GM23338 (cell line): ENCODE results near the gene WWOX.

Source experiments
- CREB1 ChIP-seq: fragments of 250-450 bp; sonication (Bioruptor Pico); IDR thresholded peaks from 2 replicates; pipeline ENCODE4 v1.5.0; 2020; ENCODE audit warnings: low read depth, mild to moderate bottlenecking, moderate library complexity
- ETS1 ChIP-seq: IDR thresholded peaks from 2 replicates; pipeline ENCODE4 v1.6.1; 2016; ENCODE audit warnings: antibody characterized with exemption
- EZH2 ChIP-seq: fragments of 200-600 bp; sonication (generic); IDR thresholded peaks from one replicate; pipeline ENCODE4 v1.8.0; 2017; ENCODE audit warnings: antibody characterized with exemption, mild to moderate bottlenecking, low read depth; ENCODE audit not compliant: unreplicated experiment
- EZH2phosphoT487 ChIP-seq: fragments of 200-600 bp; sonication (generic); IDR thresholded peaks from one replicate; pipeline ENCODE4 v1.8.1; 2018; ENCODE audit warnings: antibody characterized with exemption; ENCODE audit not compliant: unreplicated experiment
- JUNB ChIP-seq: IDR thresholded peaks from one replicate; pipeline ENCODE4 v1.6.1; 2016; ENCODE audit warnings: antibody characterized with exemption; ENCODE audit not compliant: unreplicated experiment
- NANOG ChIP-seq: IDR thresholded peaks from 2 replicates; pipeline ENCODE4 v1.6.1; 2016; ENCODE audit warnings: antibody characterized with exemption, borderline replicate concordance
- POLR2AphosphoS5 ChIP-seq: IDR thresholded peaks from 2 replicates; pipeline ENCODE4 v1.6.1; 2016; ENCODE audit warnings: antibody characterized with exemption, low read depth
- REST ChIP-seq: IDR thresholded peaks from one replicate; pipeline ENCODE4 v1.6.1; 2018; ENCODE audit warnings: antibody characterized with exemption; ENCODE audit not compliant: unreplicated experiment
- ZNF114 ChIP-seq: fragments of 250-450 bp; sonication (Bioruptor Pico); IDR thresholded peaks from 2 replicates; pipeline ENCODE4 v1.5.0; 2020; ENCODE audit warnings: mild to moderate bottlenecking, moderate library complexity
- ZNF331 ChIP-seq: fragments of 250-450 bp; sonication (Bioruptor Pico); IDR thresholded peaks from 2 replicates; pipeline ENCODE4 v1.5.0; 2020; ENCODE audit warnings: low read depth, mild to moderate bottlenecking, moderate library complexity
- TF ChIP-seq, protein P1 (sequence below), 2 experiments: fragments of 200-600 bp in 1 of 2; sonication (generic) in 1 of 2; conservative IDR thresholded peaks; 2 replicates each; pipeline versions ENCODE4 v1.5.1 to v1.6.1; 2016 to 2017; ENCODE audit warnings: antibody characterized with exemption in 2 of 2, low read depth in 2 of 2, mild to moderate bottlenecking in 2 of 2, moderate library complexity in 1 of 2
- TF ChIP-seq, protein P2 (sequence below): fragments of 250-450 bp; sonication (Bioruptor Pico); IDR thresholded peaks from 2 replicates; pipeline ENCODE4 v1.5.0; 2020; ENCODE audit warnings: mild to moderate bottlenecking, moderate library complexity

- TF ChIP-seq, protein P1, sequence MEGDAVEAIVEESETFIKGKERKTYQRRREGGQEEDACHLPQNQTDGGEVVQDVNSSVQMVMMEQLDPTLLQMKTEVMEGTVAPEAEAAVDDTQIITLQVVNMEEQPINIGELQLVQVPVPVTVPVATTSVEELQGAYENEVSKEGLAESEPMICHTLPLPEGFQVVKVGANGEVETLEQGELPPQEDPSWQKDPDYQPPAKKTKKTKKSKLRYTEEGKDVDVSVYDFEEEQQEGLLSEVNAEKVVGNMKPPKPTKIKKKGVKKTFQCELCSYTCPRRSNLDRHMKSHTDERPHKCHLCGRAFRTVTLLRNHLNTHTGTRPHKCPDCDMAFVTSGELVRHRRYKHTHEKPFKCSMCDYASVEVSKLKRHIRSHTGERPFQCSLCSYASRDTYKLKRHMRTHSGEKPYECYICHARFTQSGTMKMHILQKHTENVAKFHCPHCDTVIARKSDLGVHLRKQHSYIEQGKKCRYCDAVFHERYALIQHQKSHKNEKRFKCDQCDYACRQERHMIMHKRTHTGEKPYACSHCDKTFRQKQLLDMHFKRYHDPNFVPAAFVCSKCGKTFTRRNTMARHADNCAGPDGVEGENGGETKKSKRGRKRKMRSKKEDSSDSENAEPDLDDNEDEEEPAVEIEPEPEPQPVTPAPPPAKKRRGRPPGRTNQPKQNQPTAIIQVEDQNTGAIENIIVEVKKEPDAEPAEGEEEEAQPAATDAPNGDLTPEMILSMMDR (conservative IDR thresholded peaks at IDR 0.05; ENCODE audit: low read depth in 2 of 2), result no peak
- TF ChIP-seq REST, result no peak
- TF ChIP-seq ZNF114, result no peak
- no peak for TF ChIP-seq EZH2
- TF ChIP-seq, protein P2, sequence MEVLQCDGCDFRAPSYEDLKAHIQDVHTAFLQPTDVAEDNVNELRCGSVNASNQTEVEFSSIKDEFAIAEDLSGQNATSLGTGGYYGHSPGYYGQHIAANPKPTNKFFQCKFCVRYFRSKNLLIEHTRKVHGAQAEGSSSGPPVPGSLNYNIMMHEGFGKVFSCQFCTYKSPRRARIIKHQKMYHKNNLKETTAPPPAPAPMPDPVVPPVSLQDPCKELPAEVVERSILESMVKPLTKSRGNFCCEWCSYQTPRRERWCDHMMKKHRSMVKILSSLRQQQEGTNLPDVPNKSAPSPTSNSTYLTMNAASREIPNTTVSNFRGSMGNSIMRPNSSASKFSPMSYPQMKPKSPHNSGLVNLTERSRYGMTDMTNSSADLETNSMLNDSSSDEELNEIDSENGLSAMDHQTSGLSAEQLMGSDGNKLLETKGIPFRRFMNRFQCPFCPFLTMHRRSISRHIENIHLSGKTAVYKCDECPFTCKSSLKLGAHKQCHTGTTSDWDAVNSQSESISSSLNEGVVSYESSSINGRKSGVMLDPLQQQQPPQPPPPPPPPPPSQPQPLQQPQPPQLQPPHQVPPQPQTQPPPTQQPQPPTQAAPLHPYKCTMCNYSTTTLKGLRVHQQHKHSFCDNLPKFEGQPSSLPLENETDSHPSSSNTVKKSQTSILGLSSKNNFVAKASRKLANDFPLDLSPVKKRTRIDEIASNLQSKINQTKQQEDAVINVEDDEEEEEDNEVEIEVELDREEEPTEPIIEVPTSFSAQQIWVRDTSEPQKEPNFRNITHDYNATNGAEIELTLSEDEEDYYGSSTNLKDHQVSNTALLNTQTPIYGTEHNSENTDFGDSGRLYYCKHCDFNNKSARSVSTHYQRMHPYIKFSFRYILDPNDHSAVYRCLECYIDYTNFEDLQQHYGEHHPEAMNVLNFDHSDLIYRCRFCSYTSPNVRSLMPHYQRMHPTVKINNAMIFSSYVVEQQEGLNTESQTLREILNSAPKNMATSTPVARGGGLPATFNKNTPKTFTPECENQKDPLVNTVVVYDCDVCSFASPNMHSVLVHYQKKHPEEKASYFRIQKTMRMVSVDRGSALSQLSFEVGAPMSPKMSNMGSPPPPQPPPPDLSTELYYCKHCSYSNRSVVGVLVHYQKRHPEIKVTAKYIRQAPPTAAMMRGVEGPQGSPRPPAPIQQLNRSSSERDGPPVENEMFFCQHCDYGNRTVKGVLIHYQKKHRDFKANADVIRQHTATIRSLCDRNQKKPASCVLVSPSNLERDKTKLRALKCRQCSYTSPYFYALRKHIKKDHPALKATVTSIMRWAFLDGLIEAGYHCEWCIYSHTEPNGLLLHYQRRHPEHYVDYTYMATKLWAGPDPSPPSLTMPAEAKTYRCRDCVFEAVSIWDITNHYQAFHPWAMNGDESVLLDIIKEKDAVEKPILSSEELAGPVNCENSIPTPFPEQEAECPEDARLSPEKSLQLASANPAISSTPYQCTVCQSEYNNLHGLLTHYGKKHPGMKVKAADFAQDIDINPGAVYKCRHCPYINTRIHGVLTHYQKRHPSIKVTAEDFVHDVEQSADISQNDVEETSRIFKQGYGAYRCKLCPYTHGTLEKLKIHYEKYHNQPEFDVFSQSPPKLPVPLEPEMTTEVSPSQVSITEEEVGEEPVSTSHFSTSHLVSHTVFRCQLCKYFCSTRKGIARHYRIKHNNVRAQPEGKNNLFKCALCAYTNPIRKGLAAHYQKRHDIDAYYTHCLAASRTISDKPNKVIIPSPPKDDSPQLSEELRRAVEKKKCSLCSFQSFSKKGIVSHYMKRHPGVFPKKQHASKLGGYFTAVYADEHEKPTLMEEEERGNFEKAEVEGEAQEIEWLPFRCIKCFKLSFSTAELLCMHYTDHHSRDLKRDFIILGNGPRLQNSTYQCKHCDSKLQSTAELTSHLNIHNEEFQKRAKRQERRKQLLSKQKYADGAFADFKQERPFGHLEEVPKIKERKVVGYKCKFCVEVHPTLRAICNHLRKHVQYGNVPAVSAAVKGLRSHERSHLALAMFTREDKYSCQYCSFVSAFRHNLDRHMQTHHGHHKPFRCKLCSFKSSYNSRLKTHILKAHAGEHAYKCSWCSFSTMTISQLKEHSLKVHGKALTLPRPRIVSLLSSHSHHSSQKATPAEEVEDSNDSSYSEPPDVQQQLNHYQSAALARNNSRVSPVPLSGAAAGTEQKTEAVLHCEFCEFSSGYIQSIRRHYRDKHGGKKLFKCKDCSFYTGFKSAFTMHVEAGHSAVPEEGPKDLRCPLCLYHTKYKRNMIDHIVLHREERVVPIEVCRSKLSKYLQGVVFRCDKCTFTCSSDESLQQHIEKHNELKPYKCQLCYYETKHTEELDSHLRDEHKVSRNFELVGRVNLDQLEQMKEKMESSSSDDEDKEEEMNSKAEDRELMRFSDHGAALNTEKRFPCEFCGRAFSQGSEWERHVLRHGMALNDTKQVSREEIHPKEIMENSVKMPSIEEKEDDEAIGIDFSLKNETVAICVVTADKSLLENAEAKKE (CRISPR knock-in tag), result no peak
- no peak for TF ChIP-seq ETS1
- no peak for TF ChIP-seq POLR2AphosphoS5
- TF ChIP-seq NANOG, result no peak
- TF ChIP-seq EZH2phosphoT487, result no peak
- TF ChIP-seq CREB1 (CRISPR knock-in tag), result no peak
- no peak for TF ChIP-seq JUNB
- no peak for TF ChIP-seq ZNF331 (CRISPR knock-in tag)
These were observed 997.7 kb downstream of the WWOX start for GRCh38 chr16:79097166-79097565.
